Stimulated activated CD8-positive, alpha-beta memory T cell treated with anti-CD3 and anti-CD28 coated beads, Interleukin-15, amount 100 ng/mL, for 24 hours (primary cell): Measurements from ENCODE around the gene PIK3C3.

ENCODE experiments used
- DNase-seq: peaks from one replicate; pipeline ENCODE4 v3.0.0-alpha.2; 2020; ENCODE audit warnings: low read depth

PIK3C3 gene

GRCh38 chr18:42126586-42126985 is 171.6 kb downstream of the PIK3C3 start:
- DNase-seq = no peak

GRCh38 chr18:42131066-42131929 is 176.3 kb downstream of the PIK3C3 start:
- DNase-seq = no peak

- no peak for DNase-seq
Observed at GRCh38 chr18:42131930-42132244, 176.9 kb downstream of the PIK3C3 start.
